ENCODE results near the gene FCHSD2. TPM values are rescaled to one million over a fixed set of nuclear protein-coding genes. Genes with fewer than 3 reads are reported as not detected.

The FCHSD2 gene
- total RNA-seq, 1 experiment from 2014 or later: 22.6 TPM

- Histone ChIP-seq H3K36me3 (ENCODE audit: low read depth) (no peaks in the 10 kb centered on the region), H3K4me2 (no peak overlapping the region), H4K20me1 (ENCODE audit: insufficient read depth) (peaks cover 4% of the 10 kb centered on the region), H3K27ac (no peak overlapping the region), H3K79me2 (ENCODE audit: low read depth) (no peaks in the 10 kb centered on the region), H3F3A (ENCODE audit: insufficient read depth, low read depth) (no peaks in the 10 kb centered on the region; the same call in 1 of the 2 replicates), H2AFZ (no peak overlapping the region), H3K9me3 (ENCODE audit: insufficient read depth, low read depth) (no peaks in the 10 kb centered on the region; the same call in 1 of the 2 replicates), H3K9me2 (ENCODE audit: insufficient read depth) (no peaks in the 10 kb centered on the region), H3K27me3 (ENCODE audit: insufficient read depth, low read depth) (no peaks in the 10 kb centered on the region), H3K4me1 (replicated peaks; ENCODE audit: insufficient read depth) (no peaks in the 10 kb centered on the region), H3K4me3 (no peak overlapping the region)
- no peak for TF ChIP-seq EZH2 (IDR thresholded peaks at IDR 0.05; ENCODE audit: low read depth)
- intact Hi-C loops (cut with micrococcal nuclease; ENCODE audit: unreplicated experiment): no loop called here
- DNase-seq: no peak
- POLR2A ChIA-PET (ENCODE audit: unreplicated experiment): no interaction called here
- BruUV-seq (replicated peaks): no TSS peak
- CTCF ChIA-PET: no interaction called here
These were observed 11.9 kb downstream of the FCHSD2 start for GRCh38 chr11:73130181-73130580.

- Histone ChIP-seq H3K9me3 (ENCODE audit: insufficient read depth, low read depth) (no peaks in the 10 kb centered on the region; the same call in 1 of the 2 replicates), H3K9me2 (ENCODE audit: insufficient read depth) (no peaks in the 10 kb centered on the region), H3F3A (ENCODE audit: insufficient read depth, low read depth) (no peaks in the 10 kb centered on the region; the same call in 1 of the 2 replicates), H2AFZ (no peak overlapping the region), H3K36me3 (ENCODE audit: low read depth) (no peaks in the 10 kb centered on the region), H3K4me3 (no peak overlapping the region), H3K4me2 (no peak overlapping the region), H3K27ac (no peak overlapping the region), H3K27me3 (ENCODE audit: insufficient read depth, low read depth) (no peaks in the 10 kb centered on the region), H3K4me1 (replicated peaks; ENCODE audit: insufficient read depth) (no peaks in the 10 kb centered on the region), H4K20me1 (ENCODE audit: insufficient read depth) (peaks cover 4% of the 10 kb centered on the region), H3K79me2 (ENCODE audit: low read depth) (no peaks in the 10 kb centered on the region)
- DNase-seq: no peak
- no TSS peak for BruUV-seq (replicated peaks)
- POLR2A ChIA-PET (ENCODE audit: unreplicated experiment): no interaction called here
- no peak for TF ChIP-seq EZH2 (IDR thresholded peaks at IDR 0.05; ENCODE audit: low read depth)
- TF ChIP-seq CTCF (conservative IDR thresholded peaks at IDR 0.05): no peak
- intact Hi-C loops (cut with micrococcal nuclease; ENCODE audit: unreplicated experiment): no loop called here
- CTCF ChIA-PET: interaction anchor here (1.0 kb wide), 1 partner anchor 126 kb away, joined by 4 read pairs; no protein-coding TSS in a partner anchor
These were observed 12.9 kb downstream of the FCHSD2 start for GRCh38 chr11:73129198-73129597.

GRCh38 chr11:73126804-73127480 lies 15.2 kb downstream of the FCHSD2 start:
- no peak for TF ChIP-seq CTCF (conservative IDR thresholded peaks at IDR 0.05)
- TF ChIP-seq EZH2 (IDR thresholded peaks at IDR 0.05; ENCODE audit: low read depth): no peak
- H4K20me1 ChIP-seq (ENCODE audit: insufficient read depth): peaks cover 4% of the 10 kb centered on the region; the same call in 1 of the 2 replicates
- H3F3A ChIP-seq (ENCODE audit: insufficient read depth, low read depth): no peaks in the 10 kb centered on the region
- H3K27ac ChIP-seq: no peak overlapping the region
- H3K4me1 ChIP-seq (replicated peaks; ENCODE audit: insufficient read depth): no peaks in the 10 kb centered on the region
- no peak overlapping the region for H3K4me2 ChIP-seq
- ChIA-PET CTCF (interaction anchor here (0.6 kb wide), 2 partner anchors 117 to 804 kb away, joined by 3 to 7 read pairs; no protein-coding TSS in a partner anchor), POLR2A (ENCODE audit: unreplicated experiment) (no interaction called here)
- H3K79me2 ChIP-seq (ENCODE audit: low read depth): no peaks in the 10 kb centered on the region
- H3K27me3 ChIP-seq (ENCODE audit: insufficient read depth, low read depth): no peaks in the 10 kb centered on the region
- no peaks in the 10 kb centered on the region for H3K36me3 ChIP-seq (ENCODE audit: low read depth)
- H3K9me3 ChIP-seq (ENCODE audit: insufficient read depth, low read depth): no peaks in the 10 kb centered on the region; the same call in 1 of the 2 replicates
- H3K9me2 ChIP-seq (ENCODE audit: insufficient read depth): no peaks in the 10 kb centered on the region
- intact Hi-C loops (cut with micrococcal nuclease; ENCODE audit: unreplicated experiment): no loop called here
- no TSS peak for BruUV-seq (replicated peaks)
- DNase-seq: no peak
- no peak overlapping the region for H3K4me3 ChIP-seq
- H2AFZ ChIP-seq: no peak overlapping the region

Data from PC-9 (cell line).